ENCODE measurements around the gene IER5.

The IER5 gene

DNA sequence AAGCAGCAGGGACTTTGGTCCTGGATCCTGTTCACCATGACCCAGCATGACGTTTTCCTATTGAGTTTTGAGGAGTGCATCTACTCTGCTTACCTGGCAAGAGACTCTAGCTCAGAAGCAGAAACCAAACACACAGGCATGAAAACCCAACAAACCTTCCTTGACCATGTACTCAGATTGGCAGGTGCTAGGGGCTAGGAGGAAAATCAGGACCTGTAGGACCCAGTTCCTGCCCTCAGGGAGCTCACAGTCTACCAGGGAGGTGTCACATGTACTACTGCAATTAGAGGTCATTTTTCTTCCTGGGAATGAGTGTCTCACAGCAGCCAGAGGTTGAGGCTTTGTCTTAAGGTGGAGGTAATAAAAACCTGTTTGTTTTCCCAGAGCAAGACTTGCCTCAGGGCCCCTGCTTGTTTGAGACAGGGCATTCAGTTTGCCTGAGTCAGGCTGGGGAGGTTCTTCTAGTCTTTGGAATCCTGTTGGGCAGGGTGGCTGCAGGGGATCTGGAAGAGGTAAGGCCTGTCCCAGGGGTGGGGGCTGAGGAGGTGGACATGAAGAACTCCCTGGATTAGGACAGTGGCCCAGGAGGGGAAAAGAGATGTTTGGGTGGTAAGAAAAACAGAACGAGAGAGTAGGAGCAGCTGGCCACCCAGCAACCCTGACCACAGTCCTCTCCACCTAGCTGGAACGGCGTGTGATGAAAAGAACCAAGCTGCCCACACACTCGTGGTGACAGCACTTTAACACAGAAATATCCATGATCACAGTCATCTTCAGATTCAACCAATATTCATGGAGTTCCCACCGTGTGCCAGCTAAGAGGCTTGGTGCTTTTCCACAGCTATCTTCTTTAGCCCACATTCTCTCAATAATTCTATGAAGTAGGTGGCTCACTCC is 30.8 kb downstream of the IER5 start:
- no peak for DNase-seq (ENCODE audit: extremely low read depth, insufficient read length)
- no peak overlapping the region for H3K4me3 ChIP-seq (replicated peaks; ENCODE audit: low read depth, low read length)
- TF ChIP-seq, protein P1, sequence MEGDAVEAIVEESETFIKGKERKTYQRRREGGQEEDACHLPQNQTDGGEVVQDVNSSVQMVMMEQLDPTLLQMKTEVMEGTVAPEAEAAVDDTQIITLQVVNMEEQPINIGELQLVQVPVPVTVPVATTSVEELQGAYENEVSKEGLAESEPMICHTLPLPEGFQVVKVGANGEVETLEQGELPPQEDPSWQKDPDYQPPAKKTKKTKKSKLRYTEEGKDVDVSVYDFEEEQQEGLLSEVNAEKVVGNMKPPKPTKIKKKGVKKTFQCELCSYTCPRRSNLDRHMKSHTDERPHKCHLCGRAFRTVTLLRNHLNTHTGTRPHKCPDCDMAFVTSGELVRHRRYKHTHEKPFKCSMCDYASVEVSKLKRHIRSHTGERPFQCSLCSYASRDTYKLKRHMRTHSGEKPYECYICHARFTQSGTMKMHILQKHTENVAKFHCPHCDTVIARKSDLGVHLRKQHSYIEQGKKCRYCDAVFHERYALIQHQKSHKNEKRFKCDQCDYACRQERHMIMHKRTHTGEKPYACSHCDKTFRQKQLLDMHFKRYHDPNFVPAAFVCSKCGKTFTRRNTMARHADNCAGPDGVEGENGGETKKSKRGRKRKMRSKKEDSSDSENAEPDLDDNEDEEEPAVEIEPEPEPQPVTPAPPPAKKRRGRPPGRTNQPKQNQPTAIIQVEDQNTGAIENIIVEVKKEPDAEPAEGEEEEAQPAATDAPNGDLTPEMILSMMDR (IDR thresholded peaks at IDR 0.05; ENCODE audit: insufficient read depth, low read length, poor library complexity, severe bottlenecking), result no peak
- no peaks in the 10 kb centered on the region for H3K36me3 ChIP-seq (ENCODE audit: control insufficient read depth, insufficient read depth, low read length)
- no peaks in the 10 kb centered on the region for H3K27me3 ChIP-seq (replicated peaks; ENCODE audit: control insufficient read depth, insufficient read depth, low read length)

DNA sequence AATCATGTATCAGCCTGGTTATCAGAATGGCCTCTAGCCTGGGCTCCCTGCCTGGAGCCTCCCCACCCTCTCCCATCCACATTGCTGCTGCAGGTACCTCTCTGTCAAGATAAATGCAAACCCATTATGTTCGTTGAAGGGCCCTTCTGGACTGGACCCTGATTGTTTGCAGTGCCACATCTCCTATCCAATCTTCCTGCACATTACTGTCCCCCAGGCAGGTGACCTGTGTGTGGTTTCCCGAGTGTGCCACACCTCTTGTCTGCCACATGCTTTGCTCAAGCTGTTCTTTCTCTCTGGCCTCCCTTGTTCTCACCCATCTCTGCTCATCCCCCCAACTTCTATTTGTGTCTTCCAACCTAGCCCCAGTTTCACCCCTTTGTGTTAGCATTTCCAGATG is 32.4 kb downstream of the IER5 start:
- H3K4me3 ChIP-seq (replicated peaks; ENCODE audit: low read depth, low read length), result no peak overlapping the region
- TF ChIP-seq, protein P1 (IDR thresholded peaks at IDR 0.05; ENCODE audit: insufficient read depth, low read length, poor library complexity, severe bottlenecking), result no peak
- no peaks in the 10 kb centered on the region for H3K27me3 ChIP-seq (replicated peaks; ENCODE audit: control insufficient read depth, insufficient read depth, low read length)
- DNase-seq (ENCODE audit: extremely low read depth, insufficient read length), result no peak
- no peaks in the 10 kb centered on the region for H3K36me3 ChIP-seq (ENCODE audit: control insufficient read depth, insufficient read depth, low read length)

DNA sequence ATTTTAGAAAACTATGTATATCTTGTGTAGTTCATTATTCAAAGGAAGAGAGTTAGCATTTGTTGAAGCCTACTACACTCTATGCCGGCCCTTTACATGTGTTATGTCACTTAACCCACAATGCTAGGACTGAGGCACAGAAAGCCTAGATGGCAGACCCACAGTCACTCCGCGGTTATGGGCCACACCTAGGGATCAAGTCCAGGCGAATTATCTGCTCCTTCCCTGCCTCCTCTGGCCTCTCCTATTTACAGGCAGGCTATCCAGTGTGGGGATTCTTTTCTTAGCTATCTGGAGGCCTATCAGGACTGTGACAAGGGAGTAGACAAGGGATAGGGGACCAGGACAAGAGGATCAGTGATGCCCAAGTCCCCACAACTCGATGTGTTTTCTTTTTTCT is 33.0 kb downstream of the IER5 start:
- Histone ChIP-seq H3K4me3 (replicated peaks; ENCODE audit: low read depth, low read length) (no peak overlapping the region), H3K36me3 (ENCODE audit: control insufficient read depth, insufficient read depth, low read length) (no peaks in the 10 kb centered on the region), H3K27me3 (replicated peaks; ENCODE audit: control insufficient read depth, insufficient read depth, low read length) (no peaks in the 10 kb centered on the region)
- DNase-seq (ENCODE audit: extremely low read depth, insufficient read length), result no peak
- TF ChIP-seq, protein P1 (IDR thresholded peaks at IDR 0.05; ENCODE audit: insufficient read depth, low read length, poor library complexity, severe bottlenecking), result no peak

DNA sequence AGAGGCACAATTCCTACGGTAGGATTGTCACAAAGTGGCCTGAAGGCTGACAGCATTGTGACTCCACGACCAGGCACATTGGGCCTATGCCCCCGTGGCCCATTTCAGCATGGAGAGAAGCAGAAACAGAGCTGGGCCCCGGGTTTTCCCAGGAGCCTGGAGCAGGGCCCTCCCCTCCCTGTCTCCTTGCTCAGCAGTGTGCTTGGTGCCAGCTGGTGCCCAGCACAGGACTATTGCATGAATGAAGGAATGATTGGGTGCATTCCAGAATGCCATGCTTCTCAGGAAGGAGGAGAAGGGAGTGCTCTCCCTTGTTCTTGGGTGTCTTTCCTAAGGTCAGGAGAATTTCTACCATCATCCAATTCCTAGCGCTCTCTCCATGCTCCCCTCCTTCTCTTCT is 33.7 kb downstream of the IER5 start:
- H3K4me3 ChIP-seq (replicated peaks; ENCODE audit: low read depth, low read length), result no peak overlapping the region
- H3K27me3 ChIP-seq (replicated peaks; ENCODE audit: control insufficient read depth, insufficient read depth, low read length), result no peaks in the 10 kb centered on the region
- TF ChIP-seq, protein P1 (IDR thresholded peaks at IDR 0.05; ENCODE audit: insufficient read depth, low read length, poor library complexity, severe bottlenecking), result no peak
- no peaks in the 10 kb centered on the region for H3K36me3 ChIP-seq (ENCODE audit: control insufficient read depth, insufficient read depth, low read length)
- DNase-seq (ENCODE audit: extremely low read depth, insufficient read length), result no peak

DNA sequence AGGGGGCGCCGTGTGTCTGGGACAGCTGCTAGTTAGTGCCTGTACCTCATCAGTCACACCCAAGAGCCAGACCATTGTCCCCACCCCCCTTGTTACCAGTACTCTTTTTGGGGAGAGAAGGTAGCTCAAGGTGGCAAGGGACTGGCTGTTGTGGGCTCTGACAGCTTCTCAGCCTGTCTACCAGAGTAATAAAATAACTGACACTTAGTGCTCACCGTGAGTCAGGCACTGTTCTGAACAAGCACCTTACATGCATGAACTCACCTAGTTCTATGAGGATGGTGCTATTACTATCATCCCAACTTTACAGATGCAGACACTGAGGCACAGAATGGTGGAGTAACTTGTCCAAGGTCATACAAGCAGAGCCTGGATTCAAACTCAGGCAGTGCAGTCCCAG is 34.7 kb downstream of the IER5 start:
- TF ChIP-seq, protein P1 (IDR thresholded peaks at IDR 0.05; ENCODE audit: insufficient read depth, low read length, poor library complexity, severe bottlenecking), result no peak

More for the DNA sequence above, 34.7 kb downstream of the IER5 start:
- Histone ChIP-seq H3K36me3 (ENCODE audit: control insufficient read depth, insufficient read depth, low read length) (no peaks in the 10 kb centered on the region), H3K4me3 (replicated peaks; ENCODE audit: low read depth, low read length) (no peak overlapping the region), H3K27me3 (replicated peaks; ENCODE audit: control insufficient read depth, insufficient read depth, low read length) (no peaks in the 10 kb centered on the region)
- no peak for DNase-seq (ENCODE audit: extremely low read depth, insufficient read length)

Data from GM06990 (cell line).